Panc1 (cell line): ENCODE results near the gene MAGI2. TPM values are rescaled to one million over a fixed set of nuclear protein-coding genes. Genes with fewer than 3 reads are reported as not detected.

ENCODE experiments used
- ATAC-seq: fragments of 200-7000 bp; cut with Tn5 transposase; 2 replicates; pipeline ENCODE4 v1.9.1; 2020; ENCODE audit warnings: mild to moderate bottlenecking, moderate library complexity
- BruUV-seq: library from RNA; stranded (reverse); fragments of 400-500 nt; replicated peaks from 2 replicates; lab custom pipeline; 2021; lab: Mats Ljungman, UMichigan
- CTCF ChIA-PET: fragments of 300-600 bp; sonication (Branson Sonifier 250); formaldehyde crosslinking; loops from one replicate; lab custom pipeline; 2022; ENCODE audit warnings: antibody characterized with exemption; lab: Charles Lee
- POLR2A ChIA-PET: fragments of 300-600 bp; sonication (Branson Sonifier 250); formaldehyde crosslinking; loops from one replicate; lab custom pipeline; 2022; ENCODE audit warnings: antibody characterized with exemption; lab: Charles Lee
- DNase-seq: peaks from one replicate; pipeline ENCODE4 v3.0.0-alpha.2; 2010; ENCODE audit warnings: low read depth, low spot score
- H3K27ac ChIP-seq: 2 replicates; pipeline ENCODE4 v1.5.1; 2011; ENCODE audit warnings: mild to moderate bottlenecking, low read length, inconsistent platforms
- H3K27me3 ChIP-seq: fragments of 200-500 bp; sonication (Bioruptor generic); 2 replicates; pipeline ENCODE4 v1.6.0; 2014; ENCODE audit warnings: low read length, inconsistent platforms; ENCODE audit not compliant: control insufficient read depth, insufficient read depth
- H3K36me3 ChIP-seq: fragments of 200-500 bp; sonication (Bioruptor generic); 2 replicates; pipeline ENCODE4 v1.5.1; 2014; ENCODE audit warnings: inconsistent platforms, mild to moderate bottlenecking, low read length, moderate library complexity; ENCODE audit not compliant: control insufficient read depth, insufficient read depth
- H3K4me1 ChIP-seq: 2 replicates; pipeline ENCODE4 v1.5.1; 2011; ENCODE audit warnings: inconsistent platforms, mild to moderate bottlenecking, low read length, moderate library complexity; ENCODE audit not compliant: control insufficient read depth, insufficient read depth
- H3K4me3 ChIP-seq, 2 experiments: 2 replicates each; pipeline ENCODE4 v1.5.1; 2011 to 2012; ENCODE audit warnings: low read depth in 2 of 2, low read length in 2 of 2, mild to moderate bottlenecking in 2 of 2, inconsistent platforms in 1 of 2, moderate library complexity in 1 of 2
- H3K9me3 ChIP-seq: fragments of 200-500 bp; sonication (Bioruptor generic); 2 replicates; pipeline ENCODE4 v1.5.1; 2014; ENCODE audit warnings: low read depth, mild to moderate bottlenecking, inconsistent platforms, low read length, moderate library complexity; ENCODE audit not compliant: control insufficient read depth, insufficient read depth
- POLR2AphosphoS5 ChIP-seq: IDR thresholded peaks from 2 replicates; pipeline ENCODE4 v1.6.1; 2012; ENCODE audit warnings: mild to moderate bottlenecking, low read depth, low read length, moderate library complexity
- REST ChIP-seq, 2 experiments: IDR thresholded peaks; 2 replicates each; pipeline ENCODE4 v1.6.1; 2011 to 2012; ENCODE audit warnings: low read depth in 2 of 2, control low read depth in 1 of 2, low read length in 1 of 2, mild to moderate bottlenecking in 1 of 2, moderate library complexity in 1 of 2; ENCODE audit not compliant: insufficient read depth in 1 of 2
- SIN3A ChIP-seq: IDR thresholded peaks from 2 replicates; pipeline ENCODE4 v1.6.1; 2012; ENCODE audit warnings: low read depth, mild to moderate bottlenecking, low read length, moderate library complexity, borderline replicate concordance; ENCODE audit not compliant: insufficient read depth
- TCF7L2 ChIP-seq: IDR thresholded peaks from 2 replicates; pipeline ENCODE4 v1.6.1; 2011; ENCODE audit warnings: mild to moderate bottlenecking, low read depth, low read length, inconsistent platforms
- in situ Hi-C: cut with HindIII; loops from 2 replicates; pipeline ENCODE4 v1.10.0; 2016; ENCODE audit warnings: low sequenced_read_pairs, low pct_unique_long_range_greater_than_20kb
- intact Hi-C: fragments of 100-400 bp; cut with micrococcal nuclease; formaldehyde crosslinking; loops from one replicate; pipeline ENCODE4 v1.10.0; 2022; ENCODE audit not compliant: unreplicated experiment
- total RNA-seq: library from RNA; stranded (reverse); gene quantifications from one replicate; pipeline ENCODE4 v1.2.1, GENCODE V29; 2021; ENCODE audit not compliant: unreplicated experiment
- TF ChIP-seq, protein P1 (sequence below): fragments of 450-650 bp; IDR thresholded peaks from 2 replicates; pipeline ENCODE4 v1.5.1; 2017; ENCODE audit warnings: mild to moderate bottlenecking

MAGI2 gene
- total RNA-seq, 1 experiment from 2014 or later: 5.4 TPM

GRCh38 chr7:78114993-78115392, 1338.5 kb downstream of the MAGI2 start:
- Histone ChIP-seq H3K36me3 (no peaks in the 10 kb centered on the region), H3K4me3 (no peak overlapping the region), H3K4me1 (no peaks in the 10 kb centered on the region), H3K27me3 (peaks cover 8% of the 10 kb centered on the region), H3K9me3 (no peaks in the 10 kb centered on the region), H3K27ac (no peak overlapping the region)
- DNase-seq (no peak), ATAC-seq (no peak)
- ChIA-PET POLR2A (no interaction called here), CTCF (no interaction called here)
- in situ Hi-C loops (no loop called here), intact Hi-C loops (no loop called here)
- TF ChIP-seq SIN3A (no peak), TCF7L2 (no peak), POLR2AphosphoS5 (no peak), REST (IDR thresholded peaks at IDR 0.05; ENCODE audit: insufficient read depth in 1 of 2, low read depth in 2 of 2, low read length in 1 of 2) (no peak)
- TF ChIP-seq, protein P1, sequence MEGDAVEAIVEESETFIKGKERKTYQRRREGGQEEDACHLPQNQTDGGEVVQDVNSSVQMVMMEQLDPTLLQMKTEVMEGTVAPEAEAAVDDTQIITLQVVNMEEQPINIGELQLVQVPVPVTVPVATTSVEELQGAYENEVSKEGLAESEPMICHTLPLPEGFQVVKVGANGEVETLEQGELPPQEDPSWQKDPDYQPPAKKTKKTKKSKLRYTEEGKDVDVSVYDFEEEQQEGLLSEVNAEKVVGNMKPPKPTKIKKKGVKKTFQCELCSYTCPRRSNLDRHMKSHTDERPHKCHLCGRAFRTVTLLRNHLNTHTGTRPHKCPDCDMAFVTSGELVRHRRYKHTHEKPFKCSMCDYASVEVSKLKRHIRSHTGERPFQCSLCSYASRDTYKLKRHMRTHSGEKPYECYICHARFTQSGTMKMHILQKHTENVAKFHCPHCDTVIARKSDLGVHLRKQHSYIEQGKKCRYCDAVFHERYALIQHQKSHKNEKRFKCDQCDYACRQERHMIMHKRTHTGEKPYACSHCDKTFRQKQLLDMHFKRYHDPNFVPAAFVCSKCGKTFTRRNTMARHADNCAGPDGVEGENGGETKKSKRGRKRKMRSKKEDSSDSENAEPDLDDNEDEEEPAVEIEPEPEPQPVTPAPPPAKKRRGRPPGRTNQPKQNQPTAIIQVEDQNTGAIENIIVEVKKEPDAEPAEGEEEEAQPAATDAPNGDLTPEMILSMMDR: no peak
- no TSS peak for BruUV-seq

DNA sequence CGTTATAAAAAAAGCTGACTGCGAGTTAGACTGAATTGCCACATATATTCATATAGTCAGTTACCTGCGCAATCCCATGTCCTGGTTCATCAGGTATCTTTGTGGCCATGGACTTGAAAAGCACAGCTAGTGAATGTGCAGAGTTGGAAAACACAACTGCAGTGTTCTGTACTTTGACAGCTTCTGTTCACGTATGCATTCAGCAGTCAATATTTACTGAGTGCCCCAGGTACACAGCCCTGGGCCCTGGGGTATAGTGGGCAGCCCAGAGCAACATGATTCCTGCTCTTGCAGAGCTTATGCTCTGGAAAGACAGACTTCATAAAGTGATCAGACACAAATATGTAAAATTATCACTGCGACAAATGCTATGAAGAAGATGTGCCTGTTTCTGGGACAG, 1341.0 kb downstream of the MAGI2 start:
- in situ Hi-C loops: no loop called here
- Histone ChIP-seq H3K27me3 (peaks cover 8% of the 10 kb centered on the region), H3K9me3 (no peaks in the 10 kb centered on the region), H3K36me3 (no peaks in the 10 kb centered on the region), H3K4me3 (no peak overlapping the region), H3K4me1 (no peaks in the 10 kb centered on the region), H3K27ac (no peak overlapping the region)
- intact Hi-C loops: no loop called here
- CTCF ChIA-PET: no interaction called here
- TF ChIP-seq TCF7L2 (no peak), SIN3A (no peak), POLR2AphosphoS5 (no peak), REST (IDR thresholded peaks at IDR 0.05; ENCODE audit: insufficient read depth in 1 of 2, low read depth in 2 of 2, low read length in 1 of 2) (no peak)
- TF ChIP-seq, protein P1: no peak
- BruUV-seq: no TSS peak
- ATAC-seq (no peak), DNase-seq (no peak)
- POLR2A ChIA-PET: no interaction called here
